Fibroblast of lung (primary cell): ENCODE measurements around the gene CHMP6. TPM values are rescaled to one million over a fixed set of nuclear protein-coding genes. Genes with fewer than 3 reads are reported as not detected.

ENCODE experiments used
- DNase-seq, 2 donors: peaks; one replicate each; pipeline versions ENCODE4 v3.0.0 to v3.0.0-alpha.2; 2010; ENCODE audit warnings: low read depth in 2 of 2
- H2AFZ ChIP-seq: 2 replicates; pipeline ENCODE4 v1.5.1; 2012; ENCODE audit warnings: low read length, control low read depth, inconsistent platforms
- H3K27ac ChIP-seq: 2 replicates; pipeline ENCODE4 v1.5.1; 2011; ENCODE audit warnings: low read length, control low read depth; ENCODE audit not compliant: insufficient read depth
- H3K27me3 ChIP-seq: 2 replicates; pipeline ENCODE4 v1.5.1; 2011; ENCODE audit warnings: mild to moderate bottlenecking, low read length; ENCODE audit not compliant: control insufficient read depth, insufficient read depth
- H3K36me3 ChIP-seq: 2 replicates; pipeline ENCODE4 v1.5.1; 2011; ENCODE audit warnings: low read length; ENCODE audit not compliant: control insufficient read depth, insufficient read depth
- H3K4me1 ChIP-seq: 2 replicates; pipeline ENCODE4 v1.5.1; 2011; ENCODE audit warnings: low read length; ENCODE audit not compliant: control insufficient read depth, insufficient read depth; ENCODE audit errors: extremely low read depth
- H3K4me2 ChIP-seq: 2 replicates; pipeline ENCODE4 v1.5.1; 2011; ENCODE audit warnings: low read length, control low read depth; ENCODE audit not compliant: insufficient read depth; ENCODE audit errors: extremely low read depth
- H3K4me3 ChIP-seq, 4 experiments: fragments of 200-600 bp in 1 of 4; sonication (generic) in 1 of 4; replicated peaks in 1 of 4; 2 replicates each; pipeline ENCODE4 v1.5.1; 2011 to 2016; ENCODE audit warnings: low read length in 4 of 4, low read depth in 3 of 4, mild to moderate bottlenecking in 3 of 4, control low read depth in 2 of 4, inconsistent platforms in 1 of 4, mixed read lengths in 1 of 4; ENCODE audit not compliant: insufficient read depth in 1 of 4; ENCODE audit errors: control extremely low read depth in 1 of 4
- H3K79me2 ChIP-seq: 2 replicates; pipeline ENCODE4 v1.5.1; 2012; ENCODE audit warnings: mild to moderate bottlenecking, low read length, inconsistent platforms; ENCODE audit not compliant: control insufficient read depth, insufficient read depth
- H3K9ac ChIP-seq: 2 replicates; pipeline ENCODE4 v1.5.1; 2011; ENCODE audit warnings: mild to moderate bottlenecking, low read length, control low read depth; ENCODE audit not compliant: insufficient read depth
- H3K9me3 ChIP-seq: 2 replicates; pipeline ENCODE4 v1.5.1; 2012; ENCODE audit warnings: low read depth, low read length; ENCODE audit not compliant: control insufficient read depth, insufficient read depth
- H4K20me1 ChIP-seq: 2 replicates; pipeline ENCODE4 v1.5.1; 2011; ENCODE audit warnings: low read length; ENCODE audit not compliant: control insufficient read depth, insufficient read depth; ENCODE audit errors: extremely low read depth
- CTCF ChIP-seq, 2 donors: IDR thresholded peaks in 1 of 2; conservative IDR thresholded peaks in 1 of 2; 1 replicate in 1 of 2; 2 replicates in 1 of 2; pipeline ENCODE4 v1.5.1; 2011 to 2012; ENCODE audit warnings: low read length in 2 of 2, control low read depth in 1 of 2, inconsistent platforms in 1 of 2, low read depth in 1 of 2, mild to moderate bottlenecking in 1 of 2
- EZH2 ChIP-seq: IDR thresholded peaks from 2 replicates; pipeline ENCODE4 v1.5.1; 2012; ENCODE audit warnings: low read length, control low read depth, mild to moderate bottlenecking; ENCODE audit errors: missing control alignments
- polyA plus RNA-seq, 2 donors: library from polyadenylated mRNA; depleted of rRNA in 1 of 2; stranded (reverse) in 1 of 2; unstranded in 1 of 2; fragments of >200 nt; gene quantifications; 2 replicates each; pipeline ENCODE4 v1.2.1, GENCODE V29; 2011 to 2012; ENCODE audit warnings: missing spikeins in 1 of 2
- total RNA-seq: library from RNA; depleted of rRNA; stranded (reverse); fragments of >200 nt; gene quantifications from 2 replicates; pipeline ENCODE4 v1.2.1, GENCODE V29; 2014

Gene CHMP6
- total and polyA plus RNA-seq, 2 donors (not counting 1 experiment from before 2014, with no cell fraction given) = 11.2 to 30.1 TPM

- TF ChIP-seq EZH2 (no peak), CTCF (conservative IDR thresholded peaks at IDR 0.05 in 1 of 2, IDR thresholded peaks at IDR 0.05 in 1 of 2; ENCODE audit: low read depth in 1 of 2, low read length in 2 of 2) (no peak)
- no peak for DNase-seq
Measured at GRCh38 chr17:80951121-80952090, 40.2 kb upstream of the CHMP6 start.

GRCh38 chr17:80952291-80952690 lies 39.4 kb upstream of the CHMP6 start:
- TF ChIP-seq EZH2 (no peak), CTCF (conservative IDR thresholded peaks at IDR 0.05 in 1 of 2, IDR thresholded peaks at IDR 0.05 in 1 of 2; ENCODE audit: low read depth in 1 of 2, low read length in 2 of 2) (no peak)
- no peak overlapping the region for H2AFZ ChIP-seq
- no peaks in the 10 kb centered on the region for H3K9me3 ChIP-seq
- H3K4me3 ChIP-seq = no peak overlapping the region
- H3K27ac ChIP-seq = no peak overlapping the region
- no peaks in the 10 kb centered on the region for H3K4me1 ChIP-seq
- H3K79me2 ChIP-seq = no peaks in the 10 kb centered on the region
- no peaks in the 10 kb centered on the region for H3K27me3 ChIP-seq
- peaks cover 8% of the 10 kb centered on the region for H3K36me3 ChIP-seq
- no peak for DNase-seq
- H4K20me1 ChIP-seq = no peaks in the 10 kb centered on the region
- H3K4me2 ChIP-seq = no peak overlapping the region
- H3K9ac ChIP-seq = no peak overlapping the region

More at GRCh38 chr17:80951121-80952090, 40.2 kb upstream of the CHMP6 start:
- Histone ChIP-seq H3K9me3 (no peaks in the 10 kb centered on the region), H3K79me2 (no peaks in the 10 kb centered on the region), H3K4me3 (no peak overlapping the region), H2AFZ (no peak overlapping the region), H3K4me1 (no peaks in the 10 kb centered on the region), H3K27me3 (no peaks in the 10 kb centered on the region), H3K27ac (no peak overlapping the region), H3K9ac (no peak overlapping the region), H4K20me1 (no peaks in the 10 kb centered on the region), H3K4me2 (no peak overlapping the region), H3K36me3 (peaks cover 8% of the 10 kb centered on the region)

- no peak overlapping the region for H2AFZ ChIP-seq
- peaks cover 3% of the 10 kb centered on the region for H3K36me3 ChIP-seq
- no peaks in the 10 kb centered on the region for H4K20me1 ChIP-seq
- no peak overlapping the region for H3K9ac ChIP-seq
- H3K4me3 ChIP-seq = no peak overlapping the region
- TF ChIP-seq CTCF (conservative IDR thresholded peaks at IDR 0.05 in 1 of 2, IDR thresholded peaks at IDR 0.05 in 1 of 2; ENCODE audit: low read depth in 1 of 2, low read length in 2 of 2) = no peak
- no peak for TF ChIP-seq EZH2
- no peak overlapping the region for H3K4me2 ChIP-seq
- H3K9me3 ChIP-seq = no peaks in the 10 kb centered on the region
- no peaks in the 10 kb centered on the region for H3K79me2 ChIP-seq
- H3K27ac ChIP-seq = no peak overlapping the region
- H3K27me3 ChIP-seq = no peaks in the 10 kb centered on the region
- no peaks in the 10 kb centered on the region for H3K4me1 ChIP-seq
- DNase-seq = no peak
Measured at GRCh38 chr17:80953471-80954315, 37.9 kb upstream of the CHMP6 start.
